Endodermal cell (in vitro differentiated cells): ENCODE data around the gene CRISPLD2. TPM values are rescaled to one million over a fixed set of nuclear protein-coding genes. Genes with fewer than 3 reads are reported as not detected.
"Not testable (repeated sequence)": the region's sequence is repeated elsewhere in the genome, so short reads cannot be mapped to it uniquely, and the experiment has no call there.

Source experiments
- DNase-seq: peaks from one replicate; pipeline ENCODE4 v3.0.0-alpha.2; 2017
- H3K27ac ChIP-seq: 2 replicates; pipeline ENCODE4 v1.5.1; 2013; ENCODE audit warnings: mild to moderate bottlenecking, low read depth, low read length, moderate library complexity
- H3K27me3 ChIP-seq: 2 replicates; pipeline ENCODE4 v1.6.1; 2013; ENCODE audit warnings: mild to moderate bottlenecking, low read length, moderate library complexity; ENCODE audit not compliant: insufficient read depth, control insufficient read depth, poor library complexity, severe bottlenecking
- H3K36me3 ChIP-seq: 2 replicates; pipeline ENCODE4 v1.7.0; 2013; ENCODE audit warnings: mild to moderate bottlenecking, low read length, moderate library complexity; ENCODE audit not compliant: control insufficient read depth, insufficient read depth
- H3K4me1 ChIP-seq: one replicate; pipeline ENCODE4 v1.7.0; 2013; ENCODE audit warnings: low read length; ENCODE audit not compliant: control insufficient read depth, insufficient read depth
- H3K4me3 ChIP-seq: 2 replicates; pipeline ENCODE4 v1.5.1; 2013; ENCODE audit warnings: mild to moderate bottlenecking, low read length, moderate library complexity
- H3K9ac ChIP-seq: 2 replicates; pipeline ENCODE4 v1.6.1; 2013; ENCODE audit warnings: mild to moderate bottlenecking, low read length, moderate library complexity; ENCODE audit not compliant: poor library complexity, severe bottlenecking; ENCODE audit errors: extremely low read depth
- H3K9me3 ChIP-seq: 2 replicates; pipeline ENCODE4 v1.6.1; 2013; ENCODE audit warnings: mild to moderate bottlenecking, low read length, moderate library complexity; ENCODE audit not compliant: control insufficient read depth
- H3K27ac Mint-ChIP-seq: 2 replicates; pipeline ENCODE4 v1.8.0; 2020; ENCODE audit warnings: mixed read lengths
- H3K27me3 Mint-ChIP-seq: 2 replicates; pipeline ENCODE4 v1.8.0; 2021; ENCODE audit warnings: mild to moderate bottlenecking, mixed read lengths; ENCODE audit not compliant: insufficient read depth
- H3K36me3 Mint-ChIP-seq: 2 replicates; pipeline ENCODE4 v1.8.0; 2020; ENCODE audit warnings: low read depth, mixed read lengths
- H3K4me1 Mint-ChIP-seq: 2 replicates; pipeline ENCODE4 v1.8.0; 2020; ENCODE audit warnings: mixed read lengths
- H3K4me3 Mint-ChIP-seq: 2 replicates; pipeline ENCODE4 v1.8.0; 2020; ENCODE audit warnings: mild to moderate bottlenecking, moderate library complexity, mixed read lengths
- H3K9me3 Mint-ChIP-seq: 2 replicates; pipeline ENCODE4 v1.8.0; 2020; ENCODE audit warnings: mild to moderate bottlenecking, mixed read lengths
- WGBS, 2 experiments: methylation state at CpG; one replicate each; pipeline versions ENCODE4 v1.1.5 to v1.1.7; 2013; ENCODE audit warnings: missing lambda C conversion rate in 2 of 2, mixed read lengths in 1 of 2; ENCODE audit not compliant: insufficient coverage in 1 of 2, insufficient read length in 1 of 2; 5-methylcytosine and 5-hydroxymethylcytosine counted together
- total RNA-seq, 2 donors: library from RNA; stranded (reverse); fragmentation: NEBNext Ultra II Directional in 1 of 2; extraction: Animal tissue kit (Norgen Biotek cat#: 25700) in 1 of 2; gene quantifications; 2 replicates in 1 of 2; 3 replicates in 1 of 2; pipeline ENCODE4 v1.2.1, GENCODE V29; 2021
- TF ChIP-seq, protein P1 (sequence below): fragments of 200-600 bp; sonication (generic); conservative IDR thresholded peaks from 2 replicates; pipeline ENCODE4 v1.5.0; 2021; ENCODE audit warnings: antibody characterized with exemption, mild to moderate bottlenecking

Gene CRISPLD2
- total RNA-seq, 2 donors from 2014 or later: 5.0 to 9.3 TPM

DNA sequence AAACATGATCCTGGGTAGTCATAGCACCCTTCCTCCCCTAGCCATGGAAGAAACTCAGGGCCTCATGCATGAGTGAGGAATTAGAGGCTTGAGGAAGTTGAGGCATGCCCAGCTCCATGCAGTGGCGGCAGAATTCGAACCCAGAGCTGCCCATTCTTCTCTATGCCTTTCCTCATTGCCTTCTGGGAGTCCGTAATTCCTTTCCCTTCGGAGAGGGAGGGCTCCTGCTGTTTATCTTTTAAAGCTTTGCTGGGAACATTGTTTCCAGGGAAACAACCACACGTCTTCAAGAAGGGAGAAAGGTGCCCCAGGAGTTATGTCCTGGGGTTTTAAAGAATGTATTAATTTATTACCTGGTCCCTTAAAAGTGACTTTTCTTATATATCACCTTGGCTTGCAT, 8.5 kb downstream of the CRISPLD2 start:
- no peak overlapping the region for H3K27ac Mint-ChIP-seq
- H3K4me1 Mint-ChIP-seq: no peaks in the 10 kb centered on the region
- H3K27me3 Mint-ChIP-seq: peaks cover 2% of the 10 kb centered on the region
- no peak overlapping the region for H3K4me3 Mint-ChIP-seq
- TF ChIP-seq, protein P1, sequence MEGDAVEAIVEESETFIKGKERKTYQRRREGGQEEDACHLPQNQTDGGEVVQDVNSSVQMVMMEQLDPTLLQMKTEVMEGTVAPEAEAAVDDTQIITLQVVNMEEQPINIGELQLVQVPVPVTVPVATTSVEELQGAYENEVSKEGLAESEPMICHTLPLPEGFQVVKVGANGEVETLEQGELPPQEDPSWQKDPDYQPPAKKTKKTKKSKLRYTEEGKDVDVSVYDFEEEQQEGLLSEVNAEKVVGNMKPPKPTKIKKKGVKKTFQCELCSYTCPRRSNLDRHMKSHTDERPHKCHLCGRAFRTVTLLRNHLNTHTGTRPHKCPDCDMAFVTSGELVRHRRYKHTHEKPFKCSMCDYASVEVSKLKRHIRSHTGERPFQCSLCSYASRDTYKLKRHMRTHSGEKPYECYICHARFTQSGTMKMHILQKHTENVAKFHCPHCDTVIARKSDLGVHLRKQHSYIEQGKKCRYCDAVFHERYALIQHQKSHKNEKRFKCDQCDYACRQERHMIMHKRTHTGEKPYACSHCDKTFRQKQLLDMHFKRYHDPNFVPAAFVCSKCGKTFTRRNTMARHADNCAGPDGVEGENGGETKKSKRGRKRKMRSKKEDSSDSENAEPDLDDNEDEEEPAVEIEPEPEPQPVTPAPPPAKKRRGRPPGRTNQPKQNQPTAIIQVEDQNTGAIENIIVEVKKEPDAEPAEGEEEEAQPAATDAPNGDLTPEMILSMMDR: no peak
- DNase-seq: no peak
- no peaks in the 10 kb centered on the region for H3K9me3 Mint-ChIP-seq
- Histone ChIP-seq H3K4me1 (no peaks in the 10 kb centered on the region), H3K9me3 (no peaks in the 10 kb centered on the region), H3K36me3 (no peaks in the 10 kb centered on the region), H3K27me3 (no peaks in the 10 kb centered on the region), H3K27ac (no peak overlapping the region), H3K4me3 (no peak overlapping the region), H3K9ac (no peak overlapping the region)
- H3K36me3 Mint-ChIP-seq: no peaks in the 10 kb centered on the region
- WGBS, 2 experiments: 83 to 91% methylated on average over 3 to 5 of the region's 5 CpGs

DNA sequence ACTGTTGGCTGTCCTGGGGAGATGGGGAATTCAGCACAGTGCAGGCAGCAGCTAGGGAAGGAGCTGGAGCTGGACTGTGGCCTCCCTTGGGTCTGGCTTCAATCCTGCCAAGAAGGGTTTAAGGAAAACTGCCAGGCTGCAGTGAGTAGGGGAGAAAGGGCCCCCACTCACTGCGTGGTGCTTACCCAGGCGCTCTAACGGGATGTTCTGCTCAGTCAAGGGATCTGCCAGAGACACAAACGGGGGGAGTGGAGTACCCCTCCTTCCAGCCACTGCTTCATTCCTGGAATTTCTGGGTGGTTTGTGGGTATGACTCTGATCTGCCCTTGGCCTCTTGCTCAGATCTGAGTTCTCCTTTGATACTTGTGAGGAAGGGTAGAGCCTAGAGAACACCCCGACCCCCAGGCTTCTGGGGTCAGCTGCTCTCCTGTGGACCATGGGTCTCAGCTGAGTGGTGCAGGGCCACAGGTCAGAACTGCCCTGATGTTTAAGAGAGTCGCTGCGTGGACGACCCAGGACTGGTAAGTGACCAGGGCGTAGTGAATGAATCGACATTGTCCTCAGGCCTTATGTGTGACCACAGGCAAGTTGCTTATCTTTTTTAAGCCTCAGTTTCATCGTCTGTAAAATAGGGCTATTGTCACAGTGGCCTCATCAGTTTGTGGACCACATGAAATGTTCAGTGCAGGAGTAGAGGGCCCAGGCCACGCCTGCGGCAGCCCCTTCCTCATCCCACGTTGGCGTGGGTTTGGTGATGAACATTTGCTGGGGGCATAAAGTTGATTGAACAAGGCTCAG, 9.6 kb downstream of the CRISPLD2 start:
- no peak overlapping the region for H3K27ac Mint-ChIP-seq

DNA sequence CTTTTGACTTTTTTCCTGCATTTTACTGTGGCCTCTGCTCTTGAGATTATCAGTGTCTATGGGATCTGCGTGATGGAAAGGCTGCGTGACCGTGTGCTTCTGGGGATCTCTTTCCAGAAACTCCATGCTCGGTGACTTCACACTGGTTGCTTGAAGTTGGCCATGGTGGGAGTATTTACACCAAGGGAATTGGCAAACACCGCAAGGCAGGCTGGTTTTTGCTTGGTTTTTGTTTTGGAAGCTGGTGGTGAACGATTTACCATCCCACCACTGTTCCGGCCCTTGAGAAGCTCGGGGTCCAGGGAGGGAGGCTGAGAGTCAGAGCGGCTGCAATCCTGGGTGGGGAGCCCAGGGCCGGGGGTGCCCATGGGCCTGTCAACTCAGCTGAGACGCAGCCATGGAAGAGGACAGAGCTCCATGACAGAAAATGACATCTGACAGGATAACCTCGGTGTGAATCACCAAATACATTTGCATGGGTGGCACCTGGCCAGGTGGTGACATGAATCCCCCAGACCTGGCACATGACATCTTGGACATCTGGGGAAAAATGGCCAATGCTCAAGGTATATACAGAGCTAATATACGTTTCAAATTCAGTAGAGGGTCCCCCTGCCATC, 11.1 kb downstream of the CRISPLD2 start:
- Histone ChIP-seq H3K9ac (no peak overlapping the region), H3K9me3 (no peaks in the 10 kb centered on the region), H3K36me3 (no peaks in the 10 kb centered on the region), H3K27me3 (no peaks in the 10 kb centered on the region), H3K4me3 (no peak overlapping the region), H3K4me1 (no peaks in the 10 kb centered on the region), H3K27ac (no peak overlapping the region)
- 94 to 96% methylated on average over 12 to 13 of the region's 13 CpGs for WGBS, 2 experiments
- Mint-ChIP-seq H3K4me3 (no peak overlapping the region), H3K9me3 (no peaks in the 10 kb centered on the region), H3K4me1 (no peaks in the 10 kb centered on the region), H3K27ac (no peak overlapping the region), H3K36me3 (no peaks in the 10 kb centered on the region), H3K27me3 (no peaks in the 10 kb centered on the region)
- TF ChIP-seq, protein P1: no peak
- no peak for DNase-seq

More for the DNA sequence above, 9.6 kb downstream of the CRISPLD2 start:
- no peak for DNase-seq
- no peak overlapping the region for H3K9ac ChIP-seq
- H3K27ac ChIP-seq: no peak overlapping the region
- H3K4me1 Mint-ChIP-seq: no peaks in the 10 kb centered on the region
- H3K4me1 ChIP-seq: no peaks in the 10 kb centered on the region
- no peak overlapping the region for H3K4me3 Mint-ChIP-seq
- no peaks in the 10 kb centered on the region for H3K36me3 ChIP-seq
- 93 to 95% methylated on average over 10 to 15 of the region's 15 CpGs for WGBS, 2 experiments
- H3K9me3 ChIP-seq: no peaks in the 10 kb centered on the region
- TF ChIP-seq, protein P1: no peak
- H3K27me3 ChIP-seq: no peaks in the 10 kb centered on the region
- peaks cover under 1% of the 10 kb centered on the region for H3K27me3 Mint-ChIP-seq
- no peak overlapping the region for H3K4me3 ChIP-seq
- H3K36me3 Mint-ChIP-seq: no peaks in the 10 kb centered on the region
- H3K9me3 Mint-ChIP-seq: no peaks in the 10 kb centered on the region

DNA sequence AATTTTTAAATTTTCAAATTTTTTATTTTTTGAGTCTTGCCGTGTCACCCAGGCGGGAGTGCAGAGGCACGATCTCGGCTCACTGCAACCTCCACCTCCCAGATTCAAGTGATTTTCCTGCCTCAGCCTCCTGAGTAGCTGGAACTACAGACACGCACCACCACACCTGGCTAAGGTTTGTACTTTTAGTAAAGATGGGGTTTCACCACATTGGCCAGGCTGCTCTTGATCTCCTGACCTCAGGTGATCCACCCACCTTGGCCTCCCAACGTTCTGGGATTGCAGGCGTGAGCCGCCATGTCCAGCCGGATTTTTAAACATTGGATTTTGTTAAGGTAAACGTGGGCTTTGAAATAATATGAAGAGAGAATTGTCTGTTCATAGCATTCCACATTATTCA, 11.9 kb downstream of the CRISPLD2 start:
- not testable (repeated sequence) for H3K27me3 Mint-ChIP-seq
- 94% methylated on average over 10 of the region's 10 CpGs; no CpG with 5 or more reads in 1 of the 2 experiments for WGBS, 2 experiments

More for the DNA sequence above, 11.9 kb downstream of the CRISPLD2 start:
- H3K4me1 ChIP-seq, H3K4me1 Mint-ChIP-seq, H3K27me3 ChIP-seq, H3K36me3 ChIP-seq, H3K9me3 ChIP-seq, DNase-seq, H3K4me3 Mint-ChIP-seq, H3K9ac ChIP-seq, H3K27ac ChIP-seq, H3K4me3 ChIP-seq, H3K9me3 Mint-ChIP-seq, H3K36me3 Mint-ChIP-seq, H3K27ac Mint-ChIP-seq: not testable (repeated sequence)
